HG03571 (cell line): ENCODE results near the gene ADAMTSL1.
A peak's percentile ranks its signal among the peaks of the same experiment; 100 is the strongest.

ENCODE experiments used
- ATAC-seq: cut with Tn5 transposase; IDR thresholded peaks from one replicate; pipeline ENCODE4 v1.9.1; 2021; ENCODE audit not compliant: unreplicated experiment

The ADAMTSL1 gene

GRCh38 chr9:18759827-18760226 is 285.9 kb downstream of the ADAMTSL1 start:
- no peak for ATAC-seq

GRCh38 chr9:18761742-18762300 is 287.9 kb downstream of the ADAMTSL1 start:
- ATAC-seq: no peak

GRCh38 chr9:18766989-18767550 is 293.1 kb downstream of the ADAMTSL1 start:
- ATAC-seq: no peak

GRCh38 chr9:18768951-18769622 is 295.1 kb downstream of the ADAMTSL1 start:
- ATAC-seq: peak; percentile 85

GRCh38 chr9:18770131-18770908 is 296.4 kb downstream of the ADAMTSL1 start:
- ATAC-seq: no peak

GRCh38 chr9:18771011-18771410 is 297.1 kb downstream of the ADAMTSL1 start:
- ATAC-seq: no peak

GRCh38 chr9:18771763-18772162 is 297.8 kb downstream of the ADAMTSL1 start:
- ATAC-seq: no peak

- no peak for ATAC-seq
Observed at GRCh38 chr9:18775241-18775640, 301.3 kb downstream of the ADAMTSL1 start.

- ATAC-seq: no peak
Observed at GRCh38 chr9:18775930-18776329, 302.0 kb downstream of the ADAMTSL1 start.

- ATAC-seq: no peak
Observed at GRCh38 chr9:18776836-18777820, 303.2 kb downstream of the ADAMTSL1 start.

GRCh38 chr9:18778147-18778546 is 304.2 kb downstream of the ADAMTSL1 start:
- ATAC-seq: no peak

GRCh38 chr9:18778846-18779245 is 304.9 kb downstream of the ADAMTSL1 start:
- ATAC-seq: no peak

- ATAC-seq: no peak
Observed at GRCh38 chr9:18783909-18784308, 310.0 kb downstream of the ADAMTSL1 start.

- ATAC-seq: no peak
Observed at GRCh38 chr9:18785604-18786003, 311.7 kb downstream of the ADAMTSL1 start.

- ATAC-seq: no peak
Observed at GRCh38 chr9:18786196-18786595, 312.2 kb downstream of the ADAMTSL1 start.

GRCh38 chr9:18786911-18787650 is 313.1 kb downstream of the ADAMTSL1 start:
- no peak for ATAC-seq

GRCh38 chr9:18788256-18788655 is 314.3 kb downstream of the ADAMTSL1 start:
- no peak for ATAC-seq

- ATAC-seq: no peak
Observed at GRCh38 chr9:18791074-18791473, 317.1 kb downstream of the ADAMTSL1 start.

- no peak for ATAC-seq
Observed at GRCh38 chr9:18793122-18793521, 319.2 kb downstream of the ADAMTSL1 start.
